Measurements from ENCODE around the gene GCKR.

The GCKR gene, protein sequence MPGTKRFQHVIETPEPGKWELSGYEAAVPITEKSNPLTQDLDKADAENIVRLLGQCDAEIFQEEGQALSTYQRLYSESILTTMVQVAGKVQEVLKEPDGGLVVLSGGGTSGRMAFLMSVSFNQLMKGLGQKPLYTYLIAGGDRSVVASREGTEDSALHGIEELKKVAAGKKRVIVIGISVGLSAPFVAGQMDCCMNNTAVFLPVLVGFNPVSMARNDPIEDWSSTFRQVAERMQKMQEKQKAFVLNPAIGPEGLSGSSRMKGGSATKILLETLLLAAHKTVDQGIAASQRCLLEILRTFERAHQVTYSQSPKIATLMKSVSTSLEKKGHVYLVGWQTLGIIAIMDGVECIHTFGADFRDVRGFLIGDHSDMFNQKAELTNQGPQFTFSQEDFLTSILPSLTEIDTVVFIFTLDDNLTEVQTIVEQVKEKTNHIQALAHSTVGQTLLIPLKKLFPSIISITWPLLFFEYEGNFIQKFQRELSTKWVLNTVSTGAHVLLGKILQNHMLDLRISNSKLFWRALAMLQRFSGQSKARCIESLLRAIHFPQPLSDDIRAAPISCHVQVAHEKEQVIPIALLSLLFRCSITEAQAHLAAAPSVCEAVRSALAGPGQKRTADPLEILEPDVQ

DNA sequence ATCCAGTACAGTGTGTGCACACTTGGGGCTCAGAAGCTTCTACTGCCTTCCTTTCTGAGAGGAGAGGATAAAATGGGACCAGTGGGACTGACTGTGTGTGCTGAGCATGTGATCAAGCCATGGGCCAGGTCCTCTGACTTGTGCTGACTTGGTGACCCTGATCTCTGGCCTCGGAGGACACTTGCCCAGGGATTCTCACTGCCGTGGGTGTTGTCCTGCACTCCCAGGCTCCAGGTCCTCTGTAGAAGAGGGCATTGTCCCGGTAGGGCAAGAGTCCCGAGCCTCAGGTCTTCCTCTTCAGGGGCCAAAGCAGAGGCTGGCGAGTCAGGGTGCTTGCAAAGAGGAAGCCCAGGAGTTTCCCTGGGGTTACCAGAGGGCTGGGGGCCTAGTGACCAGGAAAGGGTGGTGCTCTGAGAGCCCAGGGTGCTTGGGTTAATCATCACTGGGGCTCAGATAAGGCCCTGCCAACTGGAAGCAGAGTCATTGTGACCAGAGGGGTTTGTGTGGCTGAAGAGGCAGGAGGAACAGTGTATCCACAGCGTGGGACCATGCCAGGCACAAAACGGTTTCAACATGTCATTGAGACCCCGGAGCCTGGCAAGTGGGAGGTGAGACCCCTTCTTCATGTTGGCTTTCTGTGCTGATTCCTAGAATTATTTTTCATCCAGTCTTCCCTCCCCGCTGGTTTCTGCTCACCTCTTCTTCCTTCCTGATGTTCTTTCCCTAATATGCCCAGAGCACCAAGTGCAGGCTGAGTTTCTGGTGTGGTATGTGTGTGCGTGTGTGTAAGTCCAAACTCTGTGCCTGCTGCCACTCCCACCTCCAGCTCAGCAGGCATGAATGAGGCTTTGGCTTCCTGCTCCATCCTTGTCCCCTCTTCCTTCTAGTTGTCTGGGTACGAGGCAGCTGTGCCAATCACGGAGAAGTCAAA is at the start of gene GCKR:
TSS of gene GCKR (plus strand) at position 483 of the 931 bp plus-strand sequence. CDS start at position 549, 66 bp downstream.
- DNase-seq: no peak

DNA sequence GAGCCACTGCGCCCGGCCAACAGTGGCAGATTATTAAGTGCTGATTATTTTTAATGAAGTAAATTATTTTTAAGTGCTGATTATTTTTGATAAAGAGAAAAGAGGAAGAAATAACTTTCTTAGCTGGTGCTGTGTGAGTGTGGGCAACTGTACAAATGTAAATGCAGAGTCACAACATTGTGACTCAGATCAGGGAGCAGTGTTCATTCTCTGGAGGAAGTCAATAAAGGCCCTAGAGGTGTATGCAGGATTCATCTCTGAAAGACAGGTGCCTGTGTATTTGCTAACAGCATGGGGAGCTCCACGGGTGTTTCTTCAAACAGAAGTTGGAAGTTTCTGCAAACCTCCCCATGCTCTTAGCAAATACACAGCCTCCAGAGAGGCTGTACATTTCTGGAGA is 48.3 kb upstream of the GCKR start:
- no peak for DNase-seq

DNA sequence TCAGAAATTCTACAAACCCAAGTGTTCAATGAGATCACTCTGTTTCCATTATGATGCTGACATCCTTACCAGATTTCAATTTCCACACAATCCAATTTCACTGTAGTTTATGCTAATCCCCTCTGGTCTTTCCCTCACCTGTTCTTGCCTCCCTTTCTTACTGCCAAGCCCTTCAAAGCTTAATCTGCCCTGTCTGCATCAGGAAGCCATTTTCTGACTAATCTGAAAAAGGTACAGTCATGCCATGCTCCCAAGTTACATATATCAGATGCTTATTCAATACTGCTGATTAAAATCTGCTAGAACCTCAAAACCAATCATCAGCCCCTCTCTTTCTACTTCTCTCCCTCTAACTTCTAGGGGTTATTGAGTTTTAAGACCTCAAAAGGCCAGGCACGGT is 45.5 kb upstream of the GCKR start:
- DNase-seq: no peak

DNA sequence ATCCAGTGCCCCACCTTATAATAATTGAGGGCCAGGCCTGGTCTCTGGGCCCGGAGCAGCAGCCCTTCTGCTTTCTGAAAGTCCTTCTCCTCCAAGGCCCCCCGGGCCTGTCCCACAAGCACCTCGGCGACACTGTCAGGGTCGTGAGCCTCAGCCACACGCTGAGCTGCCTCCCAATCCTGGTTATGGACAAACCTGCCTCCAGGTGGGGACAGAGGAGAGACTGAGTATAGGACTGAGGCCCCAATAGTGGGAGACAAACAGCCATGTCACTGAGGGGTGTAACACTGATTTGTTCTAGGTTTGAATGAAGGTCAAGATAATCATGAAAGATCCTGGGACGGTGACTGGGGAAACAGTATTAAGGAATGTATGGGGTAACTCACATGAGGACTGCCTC is 42.7 kb upstream of the GCKR start:
- DNase-seq: no peak

DNA sequence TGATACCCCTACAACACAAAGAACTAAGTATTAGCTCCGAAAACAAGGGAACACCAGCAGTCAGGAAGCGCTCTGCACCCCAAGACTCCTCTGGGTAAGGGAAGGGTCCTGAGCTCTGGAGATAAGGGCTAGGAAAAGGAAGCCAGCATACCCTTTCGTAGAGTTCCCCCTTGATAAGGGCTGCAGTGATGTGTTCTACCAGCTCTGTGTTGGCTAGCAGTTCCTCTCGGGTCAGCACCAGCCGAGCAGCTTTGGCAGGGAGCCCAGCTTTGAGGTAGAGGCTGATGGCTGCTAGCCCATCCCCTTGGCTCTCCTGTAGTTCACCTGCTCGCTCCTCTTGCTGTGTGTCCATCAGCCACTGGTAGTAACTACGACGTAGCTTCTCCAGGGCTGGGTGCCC is 35.5 kb upstream of the GCKR start:
- DNase-seq: no peak

DNA sequence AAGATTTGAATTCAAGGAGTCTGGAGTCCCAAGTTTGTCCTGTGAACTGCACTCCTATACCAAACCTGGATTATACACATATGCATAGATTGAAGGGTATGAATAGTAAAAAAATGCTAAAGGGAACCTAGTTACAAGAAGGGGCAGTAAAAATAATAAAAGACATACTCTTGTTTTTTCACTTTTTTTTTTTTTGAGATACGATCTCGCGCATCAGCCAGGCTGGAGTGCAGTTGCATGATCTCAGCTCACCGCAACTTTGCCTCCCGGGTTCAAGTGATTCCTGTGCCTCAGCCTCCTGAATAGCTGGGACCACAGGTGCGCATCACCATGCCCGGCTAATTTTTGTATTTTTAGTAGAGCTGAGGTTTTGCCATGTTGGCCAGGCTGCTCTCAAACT is 32.2 kb upstream of the GCKR start:
- no peak for DNase-seq

DNA sequence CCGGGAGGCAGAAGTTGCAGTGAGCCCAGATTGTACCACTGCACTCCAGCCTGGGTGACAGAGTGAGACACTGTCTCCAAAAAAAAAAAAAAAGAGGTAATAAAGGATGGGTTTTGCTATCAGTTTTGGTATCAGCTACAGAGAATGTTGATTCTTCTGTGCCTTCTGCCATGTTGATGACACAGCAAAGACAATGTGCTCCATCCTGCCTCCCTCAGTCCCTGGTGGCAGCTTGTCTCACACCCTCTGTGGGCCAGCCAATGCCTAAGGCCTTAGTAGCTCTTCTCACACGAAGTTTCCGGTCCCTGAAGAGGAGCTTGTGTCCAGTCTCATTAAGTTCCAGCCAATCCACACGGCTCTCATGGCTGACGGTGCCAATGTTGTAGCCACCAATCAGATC is 24.7 kb upstream of the GCKR start:
- DNase-seq: no peak

DNA sequence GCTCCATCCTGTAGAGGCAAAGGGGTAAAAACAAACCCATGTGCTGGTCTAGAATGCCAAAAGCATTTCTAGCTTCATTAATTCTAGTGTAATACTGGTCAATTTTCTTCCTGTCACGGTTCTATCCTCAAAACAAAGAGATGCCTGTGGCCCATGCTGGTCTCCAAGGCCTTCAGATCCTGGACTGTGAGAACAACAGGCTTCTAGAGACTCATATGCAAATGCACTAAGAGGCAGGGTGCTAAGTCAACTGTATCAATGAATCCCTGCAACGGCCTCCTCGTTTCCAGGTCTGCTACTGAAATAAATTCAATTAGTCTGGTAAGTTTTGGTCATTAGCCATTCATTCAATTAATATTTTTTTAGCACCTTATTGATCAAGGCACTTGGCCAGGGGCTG is 11.1 kb upstream of the GCKR start:
- no peak for DNase-seq

DNA sequence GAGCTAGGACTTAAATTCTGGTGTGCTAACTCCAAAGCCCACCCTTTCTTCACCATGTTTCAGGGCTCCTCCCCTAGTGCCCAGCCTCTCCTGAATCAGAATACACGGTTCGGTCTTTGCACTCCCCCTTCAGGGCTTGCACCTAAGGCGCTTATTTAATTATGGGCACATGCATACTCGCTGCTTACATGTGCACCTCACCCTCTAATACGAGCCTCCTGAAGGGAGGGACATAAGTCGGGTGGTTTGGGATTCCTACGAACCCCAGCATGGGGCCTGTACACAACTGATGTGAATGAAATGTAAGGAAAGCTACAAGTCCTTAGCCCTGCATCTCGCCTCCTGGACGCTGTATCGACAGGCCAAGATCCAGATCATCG is 7.5 kb upstream of the GCKR start:
- DNase-seq: no peak

DNA sequence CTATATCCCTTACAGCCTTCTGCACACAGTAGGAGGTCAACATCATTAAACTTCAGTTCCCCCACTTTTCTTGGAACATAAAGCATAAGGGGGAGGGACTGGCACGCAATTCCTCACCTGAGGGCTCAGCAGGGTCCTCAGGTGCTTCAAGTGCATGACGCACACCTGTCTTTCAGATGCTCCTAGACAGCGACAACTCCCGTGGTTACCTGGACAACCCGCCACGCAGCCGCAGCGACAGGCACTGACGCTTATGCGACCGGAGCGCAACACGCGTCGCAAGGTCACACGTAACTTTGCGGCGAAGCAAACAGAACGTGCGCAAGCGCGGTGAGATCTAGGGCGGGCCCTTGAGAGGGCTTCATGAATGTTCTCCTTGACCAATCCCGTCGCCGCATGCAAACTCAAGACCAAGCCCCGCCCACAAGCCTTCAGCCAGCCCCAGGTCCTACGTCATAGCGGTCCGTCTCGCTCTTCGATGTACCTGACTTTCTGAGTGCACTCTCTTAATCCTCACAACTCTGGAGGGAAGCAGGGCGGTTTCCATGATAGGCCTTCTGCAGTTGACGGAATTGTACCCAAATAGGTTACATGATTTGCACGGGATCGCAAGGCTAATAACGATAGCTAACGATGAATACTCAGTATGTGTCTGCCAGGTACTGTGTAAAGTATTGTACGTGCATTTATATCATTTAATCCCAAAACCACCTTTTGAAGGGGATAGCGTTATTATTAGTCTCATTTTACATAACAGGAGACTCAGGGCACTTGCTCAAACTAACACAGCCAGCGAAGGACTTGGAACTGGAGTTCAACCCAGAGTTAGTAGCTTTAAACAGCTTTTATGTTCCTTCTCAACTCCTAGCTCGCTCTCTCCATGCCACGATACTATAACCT is 6.9 kb upstream of the GCKR start, which contains the start of gene IFT172:
TSS of gene IFT172 (minus strand) at position 246 of the 900 bp plus-strand sequence. CDS start at position 156, 90 bp downstream.
- DNase-seq: peak; percentile 82

DNA sequence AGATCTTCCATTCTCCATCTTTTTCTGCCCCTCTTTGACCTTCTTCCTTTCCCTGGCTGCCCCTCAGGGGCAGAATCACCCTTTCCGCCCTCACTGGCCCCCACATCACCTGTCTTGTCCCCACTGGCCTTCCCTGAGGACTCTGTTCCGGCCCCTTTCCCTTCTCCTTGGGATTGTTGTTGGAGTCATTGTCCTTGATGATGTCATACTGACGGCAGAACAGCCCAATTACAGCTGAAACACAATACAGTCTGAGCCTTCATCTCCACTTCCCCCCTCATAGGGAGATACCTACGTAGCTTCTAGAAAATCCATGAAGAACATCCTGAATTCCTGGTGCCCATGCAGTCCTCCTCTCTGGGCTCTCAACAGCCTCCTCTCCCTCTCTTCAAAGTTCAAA is 4.1 kb upstream of the GCKR start:
- DNase-seq: no peak

DNA sequence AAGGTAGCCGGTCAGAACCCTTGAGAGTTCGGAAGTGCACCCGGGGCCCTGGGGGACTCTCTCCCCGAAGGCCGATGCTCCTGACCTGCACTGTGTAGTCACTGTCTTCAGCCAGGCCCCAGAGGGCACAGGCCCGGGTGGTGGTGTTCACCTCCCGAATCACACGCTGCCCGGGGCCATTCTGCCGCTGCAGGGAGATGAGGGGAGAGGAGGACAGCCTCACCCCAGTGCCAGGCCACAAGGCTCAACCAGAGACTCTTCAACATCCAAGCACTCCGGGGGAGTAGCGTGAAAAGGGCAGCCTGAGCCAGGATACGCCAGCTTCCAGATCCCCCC is 2.7 kb upstream of the GCKR start:
- no peak for DNase-seq

DNA sequence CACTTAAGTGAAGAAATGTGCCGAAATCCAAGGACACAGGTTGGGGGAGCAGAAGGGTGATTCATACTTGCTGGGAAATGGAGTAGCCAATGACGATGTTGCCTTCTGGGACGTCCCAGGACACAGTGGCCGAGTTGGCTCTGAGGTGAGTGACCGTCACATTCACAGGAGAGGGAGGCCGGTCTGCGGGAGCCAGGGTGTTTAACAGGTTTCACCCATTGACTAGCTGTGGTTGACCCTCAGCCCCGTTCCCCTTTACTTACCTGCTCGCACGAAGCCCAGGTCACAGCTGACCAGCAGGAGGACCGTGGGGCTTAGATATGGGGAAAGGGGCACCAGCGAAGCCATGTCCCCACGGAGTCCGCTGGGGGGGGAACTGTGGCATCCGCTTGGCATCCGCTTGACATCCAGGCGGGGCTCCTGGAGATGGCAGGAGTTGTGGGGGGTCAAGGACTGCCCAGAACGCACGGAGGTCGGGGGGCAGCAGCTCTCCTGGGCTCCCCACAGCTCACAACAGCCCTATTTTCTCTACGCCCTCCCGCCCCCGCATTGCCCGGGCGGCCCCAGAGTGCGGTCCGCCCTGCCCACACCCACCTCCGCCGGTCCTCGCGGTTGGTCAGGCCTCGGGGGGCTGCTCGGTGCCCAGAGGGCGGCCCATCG is 2.2 kb upstream of the GCKR start:
- DNase-seq: no peak

DNA sequence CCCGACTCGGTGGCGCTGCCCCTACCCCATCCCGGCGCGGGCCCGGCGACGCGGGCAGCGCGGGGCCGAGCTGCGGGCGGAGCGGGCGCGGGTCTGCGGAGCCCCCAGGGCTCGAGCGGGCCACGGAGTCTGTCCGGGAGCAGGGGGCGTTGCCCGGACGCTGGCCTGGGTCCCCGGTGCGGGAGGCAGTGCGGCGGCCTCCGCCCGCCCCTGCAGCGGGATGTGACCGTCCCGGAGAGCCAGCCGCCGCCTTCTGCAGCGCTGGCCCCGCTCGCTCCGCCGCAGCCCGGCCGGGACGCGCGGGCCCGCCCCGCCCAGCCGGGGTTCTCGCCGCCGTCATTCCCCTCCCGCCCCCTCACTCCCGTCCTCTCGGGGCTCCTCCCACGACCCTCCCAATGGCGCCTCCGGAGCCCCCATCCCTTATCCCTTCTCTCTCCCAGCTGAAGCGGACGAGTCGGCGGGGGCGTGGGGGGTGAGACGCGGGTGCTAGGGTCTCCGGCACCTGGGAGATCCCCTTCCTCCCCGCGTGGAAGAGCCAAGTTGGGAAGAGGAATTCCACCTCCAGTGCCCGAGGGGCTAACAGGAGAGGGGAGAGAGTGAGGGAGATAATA is 1.6 kb upstream of the GCKR start, which contains the start of gene FNDC4:
TSS of gene FNDC4 (minus strand) at position 257 of the 611 bp plus-strand sequence. CDS start 521 bp downstream, outside the sequence.
- DNase-seq: no peak

DNA sequence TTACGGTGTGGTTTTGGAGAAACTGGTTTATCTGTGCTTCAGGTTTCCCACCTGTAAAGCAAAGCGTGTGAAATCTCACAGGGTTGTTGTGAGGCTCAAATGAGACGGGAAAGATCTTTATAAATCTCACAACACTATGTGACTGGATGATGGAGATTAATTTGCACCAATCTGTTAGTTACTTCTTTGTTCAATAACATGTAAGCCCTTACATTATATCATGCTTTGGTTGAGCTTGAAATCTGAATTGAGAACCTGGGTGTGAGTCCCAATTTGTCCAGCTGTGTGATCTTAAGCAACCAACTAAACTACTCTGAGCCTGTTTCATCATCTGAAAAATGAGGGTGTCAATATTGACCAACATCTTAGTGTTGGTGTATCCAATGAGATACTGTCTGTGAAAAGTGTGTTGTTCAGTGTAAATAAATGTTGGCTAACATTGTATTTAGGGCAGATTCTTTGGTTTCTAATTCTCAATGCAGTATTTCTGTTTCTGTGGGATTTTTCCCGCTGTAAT is 741 bp upstream of the GCKR start:
- no peak for DNase-seq

DNA sequence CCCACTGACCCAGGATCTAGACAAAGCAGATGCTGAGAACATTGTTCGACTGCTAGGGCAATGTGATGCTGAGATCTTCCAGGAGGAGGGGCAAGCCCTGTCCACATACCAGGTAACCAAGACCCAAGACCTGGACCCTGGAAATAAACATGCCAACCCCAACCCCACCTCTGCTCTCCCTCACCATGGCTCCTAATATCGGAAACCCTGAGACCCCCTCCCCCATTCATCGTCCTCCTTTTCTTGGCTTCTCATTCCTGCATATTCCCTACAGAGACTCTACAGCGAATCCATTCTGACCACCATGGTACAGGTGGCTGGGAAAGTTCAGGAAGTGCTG is 619 bp downstream of the GCKR start:
- no peak for DNase-seq

DNA sequence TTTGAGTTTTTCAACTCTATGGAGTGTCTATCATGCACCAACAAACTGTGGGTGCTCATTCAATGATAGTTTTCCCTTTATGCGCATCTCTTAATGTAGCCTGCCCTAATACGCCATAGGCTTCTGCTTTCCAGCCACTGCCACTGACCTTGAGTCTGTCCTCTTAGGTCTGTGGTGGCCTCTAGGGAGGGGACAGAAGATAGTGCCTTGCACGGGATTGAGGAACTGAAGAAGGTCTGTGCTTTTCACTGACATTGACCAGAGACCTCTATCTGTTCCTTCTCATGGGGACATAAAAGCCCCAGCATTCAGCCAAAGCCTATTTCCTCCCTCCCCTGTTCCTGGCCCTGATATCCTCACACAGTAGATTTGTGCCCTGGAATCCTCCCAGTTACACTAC is 2.3 kb downstream of the GCKR start:
- no peak for DNase-seq

DNA sequence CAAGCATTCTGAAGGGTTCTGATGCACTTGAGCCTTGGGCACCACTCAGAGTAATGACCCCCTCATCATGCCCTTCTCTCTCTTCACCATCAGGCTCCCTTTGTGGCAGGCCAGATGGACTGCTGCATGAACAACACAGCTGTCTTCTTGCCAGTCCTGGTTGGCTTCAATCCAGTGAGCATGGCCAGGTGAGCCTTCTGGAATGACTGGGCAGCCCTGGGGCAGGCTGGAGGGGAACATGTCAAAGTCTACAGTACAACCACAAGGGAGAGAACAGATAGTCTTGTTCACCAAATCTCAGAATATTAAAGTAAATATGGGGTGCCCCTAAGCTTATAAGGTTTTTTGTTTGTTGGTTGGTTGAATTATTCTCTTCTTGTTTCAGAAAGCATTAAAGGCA is 4.4 kb downstream of the GCKR start:
- DNase-seq: no peak

DNA sequence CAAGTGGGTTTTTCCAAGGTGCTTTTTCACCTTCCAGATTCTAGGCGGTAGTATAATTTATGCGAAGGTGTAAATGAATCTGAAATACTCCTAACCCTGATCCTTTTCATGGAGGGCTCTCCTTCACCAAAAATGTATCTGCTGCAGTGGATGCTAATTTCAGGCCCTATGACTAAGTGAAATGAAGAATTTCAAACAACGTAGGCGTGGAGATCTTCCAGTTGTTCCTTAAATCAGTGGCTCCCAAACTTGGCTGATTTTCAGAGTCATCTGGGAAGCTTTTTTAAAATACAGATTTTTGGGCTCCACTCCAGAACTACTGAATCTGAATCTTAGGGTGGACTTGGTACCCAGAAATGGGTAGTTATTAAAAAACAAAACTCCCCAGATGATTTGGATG is 5.5 kb downstream of the GCKR start:
- no peak for DNase-seq

DNA sequence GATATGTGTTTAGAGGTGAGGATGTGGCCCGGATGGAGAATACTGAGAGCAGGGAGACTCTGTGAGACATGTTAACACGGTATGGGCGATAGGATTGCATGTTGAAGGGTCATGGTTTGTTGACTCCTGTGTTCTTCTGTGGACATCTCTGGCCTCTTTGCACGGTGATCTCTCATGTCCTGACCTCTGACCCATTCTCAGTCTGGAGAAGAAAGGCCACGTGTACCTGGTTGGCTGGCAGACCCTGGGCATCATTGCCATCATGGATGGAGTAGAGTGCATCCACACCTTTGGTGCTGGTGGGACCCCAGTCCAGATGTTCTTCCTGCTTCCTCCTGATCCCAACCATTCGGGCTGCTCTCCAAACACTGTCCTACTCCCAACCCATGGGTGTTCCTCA is 9.9 kb downstream of the GCKR start:
- DNase-seq: no peak

DNA sequence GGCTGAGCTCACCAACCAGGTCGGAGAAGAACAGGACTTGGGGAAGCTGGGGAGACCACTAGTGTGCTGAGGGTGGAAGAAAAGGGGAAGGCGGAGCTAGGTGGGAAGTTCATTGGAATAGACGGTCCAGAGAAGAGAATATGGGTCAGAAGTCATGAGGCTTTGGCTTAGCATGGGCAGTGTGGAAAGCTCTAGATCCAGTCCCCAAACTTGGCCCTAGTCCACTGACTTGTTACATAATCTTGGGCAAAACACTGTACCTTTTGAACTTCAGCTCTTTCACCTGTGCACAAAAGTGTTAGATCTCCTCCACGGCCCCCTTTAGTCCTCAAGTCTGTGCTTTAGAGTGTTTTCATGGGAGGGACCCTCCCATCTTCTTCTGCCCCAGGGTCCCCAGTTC is 10.7 kb downstream of the GCKR start:
- no peak for DNase-seq

All from T1000 (cell line).